Omental fat pad (tissue), 4 donors: ENCODE data around the gene CBX1. TPM values are rescaled to one million over a fixed set of nuclear protein-coding genes. Genes with fewer than 3 reads are reported as not detected.

Source experiments
- ATAC-seq: fragments of 150-250 bp; one replicate; pipeline ENCODE4 v1.9.1; 2016; ENCODE audit warnings: mild to moderate bottlenecking, moderate library complexity; ENCODE audit not compliant: low FRiP score
- DNase-seq: peaks from one replicate; pipeline ENCODE4 v3.0.0-alpha.2; 2019; ENCODE audit warnings: low spot score
- total RNA-seq, 4 donors: library from RNA; depleted of rRNA; stranded (reverse); fragments of >200 nt; gene quantifications; one replicate each; pipeline ENCODE4 v1.1.0, GENCODE V29; 2016
- TF ChIP-seq, protein P1 (sequence below), 3 donors: fragments of 450-650 bp; IDR thresholded peaks; one replicate each; pipeline ENCODE4 v1.5.1; 2016 to 2017; ENCODE audit warnings: antibody characterized with exemption in 3 of 3, mild to moderate bottlenecking in 3 of 3, moderate library complexity in 2 of 3

The CBX1 gene
- total RNA-seq, 4 donors from 2014 or later, result 16.0 to 28.9 (median 24.1) TPM

DNA sequence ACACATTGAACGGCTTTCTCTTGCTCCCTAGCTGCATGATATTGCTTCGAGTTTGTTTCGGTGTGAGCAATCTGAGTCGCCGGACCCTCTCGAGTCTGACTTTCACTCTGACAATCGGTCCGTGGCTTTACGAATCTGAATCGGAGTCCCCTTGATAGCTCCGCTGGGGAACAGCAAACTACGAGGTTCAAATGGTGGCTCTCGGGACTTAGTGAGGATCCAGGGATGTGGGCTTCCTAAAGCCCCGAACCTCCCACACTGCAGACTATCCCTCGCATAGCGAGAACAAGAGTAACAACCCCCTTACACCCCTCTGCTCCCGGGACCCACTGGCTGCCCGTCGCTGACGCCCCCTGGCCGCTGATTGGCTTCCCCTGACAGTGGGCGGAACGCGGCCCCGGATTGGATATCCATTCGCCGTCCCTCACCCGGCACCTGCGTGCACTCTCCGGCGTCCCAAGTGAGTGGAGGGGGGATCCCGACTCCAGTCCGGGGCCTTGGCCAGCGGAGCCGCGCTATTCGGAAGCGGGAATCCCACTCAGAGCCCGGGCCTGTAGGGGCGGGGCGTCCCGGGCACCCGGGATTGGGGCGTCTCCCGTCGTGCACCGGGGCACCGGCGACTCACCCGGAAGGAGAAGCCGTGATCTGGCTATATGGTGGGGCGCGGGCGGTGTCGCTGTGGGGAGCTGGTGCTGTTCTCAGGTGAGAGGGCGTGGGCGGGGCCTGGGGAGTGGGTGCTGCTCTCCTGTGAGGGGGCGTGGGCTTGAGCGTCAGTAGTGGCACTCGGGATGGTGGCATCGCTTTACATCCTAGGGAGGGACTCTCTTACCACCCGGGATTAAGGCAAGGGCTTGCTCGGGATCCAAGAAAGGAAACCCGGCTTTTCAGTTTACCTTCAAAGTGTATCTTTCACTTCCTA is 6.1 kb upstream of the CBX1 start, which contains the start of gene SNX11:
Gene SNX11 (plus strand): TSS at position 630 of the 919 bp plus-strand sequence. CDS start 4,278 bp downstream, outside the sequence.
- ATAC-seq (peak; percentile 97), DNase-seq (peak; percentile 86)
- TF ChIP-seq, protein P1, sequence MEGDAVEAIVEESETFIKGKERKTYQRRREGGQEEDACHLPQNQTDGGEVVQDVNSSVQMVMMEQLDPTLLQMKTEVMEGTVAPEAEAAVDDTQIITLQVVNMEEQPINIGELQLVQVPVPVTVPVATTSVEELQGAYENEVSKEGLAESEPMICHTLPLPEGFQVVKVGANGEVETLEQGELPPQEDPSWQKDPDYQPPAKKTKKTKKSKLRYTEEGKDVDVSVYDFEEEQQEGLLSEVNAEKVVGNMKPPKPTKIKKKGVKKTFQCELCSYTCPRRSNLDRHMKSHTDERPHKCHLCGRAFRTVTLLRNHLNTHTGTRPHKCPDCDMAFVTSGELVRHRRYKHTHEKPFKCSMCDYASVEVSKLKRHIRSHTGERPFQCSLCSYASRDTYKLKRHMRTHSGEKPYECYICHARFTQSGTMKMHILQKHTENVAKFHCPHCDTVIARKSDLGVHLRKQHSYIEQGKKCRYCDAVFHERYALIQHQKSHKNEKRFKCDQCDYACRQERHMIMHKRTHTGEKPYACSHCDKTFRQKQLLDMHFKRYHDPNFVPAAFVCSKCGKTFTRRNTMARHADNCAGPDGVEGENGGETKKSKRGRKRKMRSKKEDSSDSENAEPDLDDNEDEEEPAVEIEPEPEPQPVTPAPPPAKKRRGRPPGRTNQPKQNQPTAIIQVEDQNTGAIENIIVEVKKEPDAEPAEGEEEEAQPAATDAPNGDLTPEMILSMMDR (IDR thresholded peaks at IDR 0.05), result no peak

DNA sequence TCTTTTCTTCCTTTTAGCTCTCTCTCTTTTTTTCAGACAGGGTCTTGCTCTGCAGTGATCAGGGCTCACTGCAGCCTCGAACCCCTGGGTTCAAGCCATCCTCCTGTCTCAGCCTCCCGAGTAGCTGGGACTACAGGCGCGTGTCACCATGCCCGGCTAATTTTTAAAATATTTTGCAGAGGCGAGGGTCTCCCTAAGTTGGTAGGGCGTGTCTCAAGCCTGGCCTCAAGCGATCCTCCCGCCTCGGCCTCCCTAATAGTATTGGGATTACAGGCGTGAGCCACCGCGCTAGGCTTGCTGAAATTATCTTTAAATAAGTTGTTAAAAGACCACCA is 5.5 kb upstream of the CBX1 start:
- DNase-seq, result no peak
- ATAC-seq, result no peak
- TF ChIP-seq, protein P1 (IDR thresholded peaks at IDR 0.05), result no peak

DNA sequence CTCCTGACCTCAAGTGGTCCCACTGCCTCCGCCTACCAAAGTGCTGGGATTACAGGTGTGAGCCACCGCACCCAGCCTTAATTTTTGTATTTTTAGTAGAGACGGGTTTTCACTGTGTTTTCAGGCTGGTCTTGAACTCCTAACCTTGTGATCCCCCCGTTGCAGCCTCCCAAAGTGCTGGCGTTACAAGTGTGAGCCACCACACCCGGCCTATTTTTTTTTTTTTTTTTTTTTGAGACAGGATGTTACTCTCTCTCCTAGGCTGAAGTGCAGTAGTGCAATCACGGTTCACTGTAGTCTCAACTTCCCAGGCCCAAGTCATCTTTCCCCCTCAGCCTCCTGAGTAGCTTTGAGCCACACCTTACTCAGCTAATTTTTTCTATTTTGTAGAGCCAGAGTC is 3.2 kb upstream of the CBX1 start:
- ATAC-seq (no peak), DNase-seq (no peak)
- TF ChIP-seq, protein P1 (IDR thresholded peaks at IDR 0.05), result no peak

DNA sequence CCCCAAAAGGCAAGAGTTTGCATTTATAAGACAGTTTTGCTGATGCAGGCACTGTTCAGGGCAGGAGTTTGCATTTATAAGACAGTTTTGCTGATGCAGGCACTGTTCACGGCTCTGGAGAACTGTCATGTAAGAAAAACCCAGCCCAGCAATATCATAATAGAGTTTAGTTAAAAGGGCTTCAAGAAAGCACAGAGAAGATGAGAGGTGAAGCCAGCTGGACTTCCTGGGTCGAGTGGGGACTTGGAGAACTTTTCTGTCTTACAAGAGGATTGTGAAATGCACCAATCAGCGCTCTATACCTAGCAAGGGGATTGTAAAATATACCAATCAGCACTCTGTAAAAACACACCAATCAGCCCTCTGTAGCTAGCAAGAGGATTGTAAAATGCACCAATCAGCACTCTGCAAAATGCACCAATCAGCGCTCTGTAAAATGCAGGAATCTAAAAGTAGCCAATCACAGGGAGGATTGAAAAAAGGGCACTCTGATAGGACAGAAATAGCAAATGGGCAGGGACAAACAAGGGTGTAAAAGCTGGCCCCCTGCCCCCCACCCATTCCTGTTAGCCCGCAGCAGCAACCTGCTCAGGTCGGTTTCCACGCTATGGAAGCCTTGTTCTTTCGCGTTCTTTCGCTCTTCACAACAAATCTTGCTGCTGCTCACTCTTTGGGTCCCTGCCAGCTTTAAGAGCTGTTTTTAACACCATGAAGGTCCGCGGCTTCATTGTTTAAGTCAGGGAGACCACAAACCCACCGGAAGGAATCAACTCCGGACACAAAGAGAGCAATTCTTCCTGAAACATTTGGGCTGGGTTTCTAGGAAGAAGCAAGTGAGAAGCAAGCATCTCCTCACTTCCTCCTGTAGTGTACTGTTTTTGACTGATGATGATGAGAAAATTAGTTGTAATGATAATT is 1.8 kb upstream of the CBX1 start:
- no peak for DNase-seq
- TF ChIP-seq, protein P1 (IDR thresholded peaks at IDR 0.05), result no peak
- no peak for ATAC-seq

DNA sequence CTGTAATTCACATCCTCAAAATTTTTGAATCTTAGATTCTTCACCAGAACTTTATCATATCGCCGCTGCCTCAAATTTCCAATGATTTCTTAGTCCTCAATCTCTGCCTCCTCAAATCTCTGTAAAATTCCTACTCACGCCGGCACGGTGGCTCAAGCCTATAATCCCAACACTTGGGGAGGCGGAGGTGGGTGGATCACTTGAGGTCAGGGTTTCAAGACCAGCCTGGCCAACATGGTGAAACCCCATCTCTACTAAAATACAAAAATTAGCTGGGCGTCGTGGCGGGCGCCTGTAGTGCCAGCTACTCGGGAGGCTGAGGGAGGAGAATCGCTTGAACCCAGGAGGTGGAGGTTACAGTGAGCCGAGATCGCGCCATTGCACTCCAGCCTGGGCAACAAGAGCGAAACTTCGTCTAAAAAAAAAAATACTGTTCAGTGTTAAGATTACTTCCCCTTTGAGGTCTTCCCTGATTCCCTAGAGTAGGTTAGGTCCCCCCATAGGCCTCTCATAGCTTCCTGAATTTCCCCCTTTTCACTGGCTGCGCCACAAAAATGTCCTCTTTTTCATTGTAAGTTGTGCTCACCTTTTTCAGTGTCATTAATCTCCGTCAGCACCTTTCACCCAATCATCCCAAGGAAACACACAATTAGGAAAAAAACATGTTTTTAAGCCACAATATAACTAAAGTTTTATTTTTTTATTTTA is 919 bp upstream of the CBX1 start:
- ATAC-seq (no peak), DNase-seq (no peak)
- TF ChIP-seq, protein P1 (IDR thresholded peaks at IDR 0.05), result no peak

DNA sequence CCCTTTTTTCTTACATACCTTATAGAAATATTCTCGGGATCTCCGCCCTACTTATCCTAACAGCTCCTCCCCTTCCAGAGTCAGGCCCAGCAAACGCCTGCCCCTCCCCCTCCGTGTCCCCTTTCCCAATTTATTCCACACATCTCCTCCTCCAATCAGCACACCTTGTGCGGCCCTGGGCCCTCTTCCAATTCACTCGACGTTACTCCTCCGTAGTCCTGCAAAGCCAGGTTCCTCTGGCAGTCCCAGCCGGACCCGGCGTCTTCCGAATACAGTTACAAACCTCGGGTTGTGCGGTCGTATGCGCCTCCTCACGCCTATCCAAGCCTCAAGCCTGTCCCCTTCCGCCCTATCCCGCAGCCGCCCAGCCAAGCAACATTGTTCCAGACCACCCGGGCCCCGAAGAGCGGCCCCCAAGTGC is 677 bp downstream of the CBX1 start:
- TF ChIP-seq, protein P1 (IDR thresholded peaks at IDR 0.05), result no peak
- DNase-seq, result peak; percentile 31
- peak; percentile 47 for ATAC-seq
